B cell (primary cell): ENCODE measurements around the gene TBC1D2B.

Experiments used
- CTCF ChIP-seq: fragments of 200-600 bp; IDR thresholded peaks from one replicate; pipeline ENCODE4 v1.8.0; 2022; ENCODE audit warnings: antibody characterized with exemption, mild to moderate bottlenecking
- EZH2 ChIP-seq: IDR thresholded peaks from 2 replicates; pipeline ENCODE4 v1.6.1; 2012; ENCODE audit warnings: borderline replicate concordance, low read depth, mild to moderate bottlenecking, moderate library complexity, low read length; ENCODE audit not compliant: insufficient read depth, poor library complexity, severe bottlenecking

DNA sequence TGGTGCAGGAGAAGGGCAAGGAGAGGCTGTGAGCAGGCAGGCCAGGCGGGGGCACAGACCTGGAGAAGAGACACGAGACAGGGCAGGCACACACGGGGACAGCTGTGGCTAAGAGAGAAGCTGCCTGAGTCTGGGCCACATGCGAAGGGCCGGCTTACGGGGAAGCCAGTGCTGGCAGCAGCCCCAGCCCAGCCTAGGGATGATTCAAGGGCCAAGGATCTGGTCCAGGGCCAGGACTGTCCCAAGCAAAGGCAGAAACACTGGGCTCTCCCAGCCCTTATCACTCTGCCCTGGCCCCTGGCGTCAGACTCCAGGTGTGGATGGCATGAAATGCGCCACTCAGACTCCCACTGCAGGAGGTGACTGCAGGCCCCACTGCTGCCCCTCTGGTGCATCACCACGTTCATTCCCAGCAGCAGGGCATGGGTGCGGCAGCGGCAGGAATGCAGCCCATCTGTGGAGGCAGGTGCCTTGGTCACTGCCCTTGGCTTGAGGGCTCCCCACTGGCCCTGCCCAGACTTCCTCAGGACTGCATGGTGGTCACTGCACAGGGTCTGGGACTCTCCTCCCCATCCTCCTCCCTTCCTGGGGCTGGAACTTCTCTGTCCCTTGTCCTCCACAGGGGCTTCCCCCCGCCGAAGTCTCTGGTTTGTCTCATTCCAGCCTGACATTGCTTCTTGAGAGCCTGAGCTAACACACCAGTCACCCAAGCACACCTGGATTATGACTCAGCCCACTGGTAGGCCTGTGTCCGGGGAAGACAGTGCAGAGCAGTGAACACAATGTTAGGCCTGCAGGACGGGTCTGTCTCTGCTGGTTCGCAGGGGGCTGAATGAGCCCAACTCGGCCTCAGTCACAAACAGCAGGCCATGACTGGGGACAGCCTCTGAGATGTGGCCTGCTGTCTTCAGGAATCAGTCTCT, 69.3 kb downstream of the TBC1D2B start:
- TF ChIP-seq CTCF (no peak), EZH2 (no peak)
